HG02763 (cell line): Measurements from ENCODE around the gene MOV10.
"Not testable (repeated sequence)": the region's sequence is repeated elsewhere in the genome, so short reads cannot be mapped to it uniquely, and the experiment has no call there.

Source experiments
- ATAC-seq: cut with Tn5 transposase; IDR thresholded peaks from one replicate; pipeline ENCODE4 v1.9.1; 2021; ENCODE audit warnings: mild to moderate bottlenecking, moderate library complexity; ENCODE audit not compliant: unreplicated experiment

MOV10 gene

GRCh38 chr1:112674440-112674985 lies at the start of gene MOV10:
TSS of gene MOV10 (plus strand) at chr1:112674659. CDS start at chr1:112674913, 254 bp downstream.
- peak; percentile 50 for ATAC-seq

GRCh38 chr1:112625696-112626095 lies 48.8 kb upstream of the MOV10 start:
- no peak for ATAC-seq

GRCh38 chr1:112626193-112626592 lies 48.3 kb upstream of the MOV10 start:
- no peak for ATAC-seq

GRCh38 chr1:112626887-112627286 lies 47.6 kb upstream of the MOV10 start:
- no peak for ATAC-seq

GRCh38 chr1:112628516-112628915 lies 45.9 kb upstream of the MOV10 start:
- no peak for ATAC-seq

- no peak for ATAC-seq
Observed at GRCh38 chr1:112629256-112629655, 45.2 kb upstream of the MOV10 start.

GRCh38 chr1:112633628-112634027 lies 40.8 kb upstream of the MOV10 start:
- ATAC-seq, result no peak

GRCh38 chr1:112634367-112634766 lies 40.1 kb upstream of the MOV10 start:
- no peak for ATAC-seq

- no peak for ATAC-seq
Observed at GRCh38 chr1:112636056-112636455, 38.4 kb upstream of the MOV10 start.

GRCh38 chr1:112636597-112637253 lies 37.7 kb upstream of the MOV10 start:
- no peak for ATAC-seq

- no peak for ATAC-seq
Observed at GRCh38 chr1:112637254-112638109, 37.0 kb upstream of the MOV10 start.

GRCh38 chr1:112638110-112638428 lies 36.4 kb upstream of the MOV10 start:
- ATAC-seq, result no peak

GRCh38 chr1:112640437-112640836 lies 34.0 kb upstream of the MOV10 start:
- ATAC-seq, result not testable (repeated sequence)

- no peak for ATAC-seq
Observed at GRCh38 chr1:112643080-112643479, 31.4 kb upstream of the MOV10 start.

- ATAC-seq, result no peak
Observed at GRCh38 chr1:112646225-112646624, 28.2 kb upstream of the MOV10 start.

GRCh38 chr1:112651205-112651604 lies 23.3 kb upstream of the MOV10 start:
- ATAC-seq, result no peak

GRCh38 chr1:112665857-112666256 lies 8.6 kb upstream of the MOV10 start:
- no peak for ATAC-seq

- no peak for ATAC-seq
Observed at GRCh38 chr1:112666946-112667345, 7.5 kb upstream of the MOV10 start.

GRCh38 chr1:112672009-112672408 lies 2.5 kb upstream of the MOV10 start:
- no peak for ATAC-seq

- no peak for ATAC-seq
Observed at GRCh38 chr1:112672842-112673241, 1.6 kb upstream of the MOV10 start.

- no peak for ATAC-seq
Observed at GRCh38 chr1:112673592-112674439, 643 bp upstream of the MOV10 start.
